HepG2 (cell line): ENCODE data around the gene HTRA1. TPM values are rescaled to one million over a fixed set of nuclear protein-coding genes. Genes with fewer than 3 reads are reported as not detected.

Experiments
- ATAC-seq: fragments of 200-7000 bp; cut with Tn5 transposase; 3 replicates; pipeline ENCODE4 v1.9.1; 2020; ENCODE audit warnings: mild to moderate bottlenecking, moderate library complexity
- BruUV-seq: library from RNA; stranded (reverse); fragments of 400-500 nt; replicated peaks from 2 replicates; lab custom pipeline; 2021; lab: Mats Ljungman, UMichigan
- CTCF ChIA-PET: fragments of 300-600 bp; formaldehyde crosslinking; extraction: SDS; loops from one replicate; lab custom pipeline; 2021; ENCODE audit warnings: low total read pairs, inconsistent platforms, low intra/inter-chr PET ratio; lab: Yijun Ruan, JAX
- POLR2A ChIA-PET: fragments of 350-600 bp; sonication (Branson Sonifier 250); formaldehyde crosslinking; loops from one replicate; lab custom pipeline; 2020; ENCODE audit warnings: antibody characterized with exemption, inconsistent platforms; lab: Yijun Ruan, JAX
- DNase-seq: peaks from one replicate; pipeline ENCODE4 v3.0.0-alpha.2; 2015; ENCODE audit warnings: low spot score
- FAIRE-seq: peaks from 3 replicates; lab custom pipeline; 2011; peaks lifted over from hg19 to GRCh38; lab: Jason Lieb, UNC
- H2AFZ ChIP-seq: one replicate; pipeline ENCODE4 v1.6.1; 2011; ENCODE audit warnings: low read length, inconsistent platforms
- H3K27ac ChIP-seq: fragments of 300-600 bp; 3 replicates; pipeline ENCODE4 v1.8.0; 2011; ENCODE audit warnings: mixed run types, mild to moderate bottlenecking, mixed read lengths, low read length, inconsistent platforms; ENCODE audit not compliant: insufficient read depth; ENCODE audit errors: extremely low read length
- H3K27me3 ChIP-seq, 2 experiments: fragments of 200-600 bp in 1 of 2; 2 replicates in 1 of 2; 3 replicates in 1 of 2; pipeline versions ENCODE4 v1.6.0 to v1.8.0; 2011; ENCODE audit warnings: low read length in 2 of 2, mild to moderate bottlenecking in 2 of 2, moderate library complexity in 2 of 2, inconsistent platforms in 1 of 2; ENCODE audit not compliant: insufficient read depth in 2 of 2, control insufficient read depth in 1 of 2
- H3K36me3 ChIP-seq, 2 experiments: fragments of 200-600 bp in 1 of 2; replicated peaks in 1 of 2; 2 replicates in 1 of 2; 3 replicates in 1 of 2; pipeline versions ENCODE4 v1.5.1 to v1.8.0; 2011; ENCODE audit warnings: low read length in 2 of 2, inconsistent platforms in 1 of 2; ENCODE audit not compliant: insufficient read depth in 2 of 2, control insufficient read depth in 1 of 2
- H3K4me1 ChIP-seq: 2 replicates; pipeline ENCODE4 v1.5.1; 2012; ENCODE audit warnings: low read length, inconsistent platforms; ENCODE audit not compliant: insufficient read depth
- H3K4me2 ChIP-seq: 2 replicates; pipeline ENCODE4 v1.6.0; 2011; ENCODE audit warnings: low read depth, low read length, inconsistent platforms
- H3K4me3 ChIP-seq, 3 experiments: fragments of 200-600 bp in 1 of 3; sonication (generic), shearing (Covaris generic) in 1 of 3; replicated peaks in 1 of 3; 2 replicates each; pipeline ENCODE4 v1.5.1; 2011 to 2016; ENCODE audit warnings: low read length in 3 of 3, inconsistent platforms in 2 of 3, low read depth in 2 of 3, mild to moderate bottlenecking in 2 of 3, control low read depth in 1 of 3, mixed read lengths in 1 of 3; ENCODE audit not compliant: insufficient read depth in 1 of 3
- H3K79me2 ChIP-seq: one replicate; pipeline ENCODE4 v1.6.1; 2011; ENCODE audit warnings: low read length, inconsistent platforms; ENCODE audit not compliant: insufficient read depth
- H3K9ac ChIP-seq: 2 replicates; pipeline ENCODE4 v1.6.0; 2011; ENCODE audit warnings: mild to moderate bottlenecking, low read depth, low read length, inconsistent platforms; ENCODE audit not compliant: insufficient read depth
- H3K9me3 ChIP-seq: 2 replicates; pipeline ENCODE4 v1.5.1; 2012; ENCODE audit warnings: mild to moderate bottlenecking, low read length
- H4K20me1 ChIP-seq: 2 replicates; pipeline ENCODE4 v1.6.0; 2011; ENCODE audit warnings: inconsistent platforms, mild to moderate bottlenecking, low read length, moderate library complexity; ENCODE audit not compliant: insufficient read depth
- CEBPB ChIP-seq: IDR thresholded peaks from 2 replicates; pipeline ENCODE4 v1.6.1; 2011; ENCODE audit warnings: low read depth, low read length, improper control_type of control experiment, borderline replicate concordance
- CEBPG ChIP-seq: IDR thresholded peaks from 2 replicates; pipeline ENCODE4 v1.6.1; 2016
- PHF8 ChIP-seq: sonication (generic); formaldehyde crosslinking; IDR thresholded peaks from 2 replicates; pipeline ENCODE4 v1.5.0; 2020; ENCODE audit warnings: missing genetic modification reagents
- SATB2 ChIP-seq: sonication (generic); formaldehyde crosslinking; IDR thresholded peaks from 2 replicates; pipeline ENCODE4 v1.5.0; 2020; ENCODE audit warnings: missing genetic modification reagents
- SIN3A ChIP-seq: IDR thresholded peaks from 2 replicates; pipeline ENCODE4 v1.6.1; 2011; ENCODE audit warnings: low read depth, mild to moderate bottlenecking, control low read depth, low read length, borderline replicate concordance
- ZNF44 ChIP-seq: sonication (generic); formaldehyde crosslinking; IDR thresholded peaks from 2 replicates; pipeline ENCODE4 v1.5.1; 2020; ENCODE audit warnings: mild to moderate bottlenecking, missing genetic modification reagents
- ZNF782 ChIP-seq: sonication (generic); formaldehyde crosslinking; IDR thresholded peaks from 2 replicates; pipeline ENCODE4 v1.4.0; 2020; ENCODE audit warnings: missing genetic modification reagents, mild to moderate bottlenecking, borderline replicate concordance
- WGBS: methylation state at CpG from one replicate; pipeline ENCODE4 v1.1.6; 2017; ENCODE audit warnings: low lambda C conversion rate; 5-methylcytosine and 5-hydroxymethylcytosine counted together
- in situ Hi-C: cut with HindIII; loops from 2 replicates; pipeline ENCODE4 v1.10.0; 2017; ENCODE audit warnings: low pct_unique_long_range_greater_than_20kb; ENCODE audit not compliant: extremely low pct_ligation_motif_present
- intact Hi-C: fragments of 100-400 bp; cut with micrococcal nuclease; formaldehyde crosslinking; loops from one replicate; pipeline ENCODE4 v1.10.0; 2022; ENCODE audit not compliant: unreplicated experiment
- polyA plus RNA-seq, 8 experiments: library from polyadenylated mRNA; depleted of rRNA in 3 of 8; stranded (reverse) in 7 of 8; unstranded in 1 of 8; fragments of >200 nt; fragmentation: Illumina TruSeq in 4 of 8; extraction: Trizol in 4 of 8; gene quantifications; 2 replicates each; pipeline versions ENCODE4 v1.2.1 to v1.2.3, GENCODE V29; 2011 to 2016; ENCODE audit warnings: low read depth in 4 of 8, missing spikeins in 1 of 8, mixed read lengths in 1 of 8; ENCODE audit not compliant: insufficient read depth in 1 of 8
- total RNA-seq, 5 experiments: library from RNA; depleted of rRNA; stranded (reverse); fragments of >200 nt; fragmentation: Illumina TruSeq; extraction: Trizol; gene quantifications; 2 replicates each; pipeline ENCODE4 v1.2.3, GENCODE V29; 2016; ENCODE audit warnings: low read depth in 1 of 5

HTRA1 gene
- total and polyA plus RNA-seq, 2 of the 13 experiments (the other 11 are each of a cell fraction or from before 2014, with no cell fraction given), result 0.11 to 0.40 TPM

DNA sequence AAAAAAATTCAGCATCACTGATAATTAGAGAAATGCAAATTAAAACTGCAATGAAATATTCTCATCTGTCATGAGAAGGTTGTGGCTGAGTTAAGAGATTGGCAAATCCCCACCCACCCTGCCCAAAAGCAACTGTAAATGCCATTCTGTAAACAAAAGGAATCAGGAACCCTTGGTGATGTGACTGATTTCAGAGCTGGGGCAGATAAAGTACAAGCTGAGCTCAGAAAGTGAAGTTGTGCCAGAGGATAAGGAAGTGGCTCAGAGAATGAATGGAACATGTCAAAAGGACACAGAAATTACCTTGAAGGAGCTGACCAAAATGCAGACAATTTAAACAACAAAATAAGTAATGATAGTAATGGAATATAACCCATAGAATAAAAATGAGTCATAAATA, 39.6 kb upstream of the HTRA1 start:
- Histone ChIP-seq H3K9ac (no peak overlapping the region), H3K4me2 (no peak overlapping the region)
- no TSS peak for BruUV-seq
- TF ChIP-seq PHF8 (CRISPR knock-in tag) (no peak), SIN3A (no peak), CEBPG (no peak), ZNF44 (CRISPR knock-in tag) (no peak)
- TF ChIP-seq, all 625 proteins: peak for 0
- Histone ChIP-seq H3K27ac (no peak overlapping the region), H3K27me3 (no peaks in the 10 kb centered on the region), H3K9me3 (no peaks in the 10 kb centered on the region), H3K79me2 (no peaks in the 10 kb centered on the region), H3K4me1 (no peaks in the 10 kb centered on the region), H3K4me3 (no peak overlapping the region), H3K36me3 (peaks cover 14 to 61% of the 10 kb centered on the region in 2 experiments; a peak in 4 of 5 replicates), H4K20me1 (no peaks in the 10 kb centered on the region), H2AFZ (no peak overlapping the region)
- in situ Hi-C loops (no loop called here), intact Hi-C loops (no loop called here)
- no peak for DNase-seq
- POLR2A ChIA-PET, result no interaction called here
- CTCF ChIA-PET, result no interaction called here
- FAIRE-seq, result no peak
- no peak for ATAC-seq

DNA sequence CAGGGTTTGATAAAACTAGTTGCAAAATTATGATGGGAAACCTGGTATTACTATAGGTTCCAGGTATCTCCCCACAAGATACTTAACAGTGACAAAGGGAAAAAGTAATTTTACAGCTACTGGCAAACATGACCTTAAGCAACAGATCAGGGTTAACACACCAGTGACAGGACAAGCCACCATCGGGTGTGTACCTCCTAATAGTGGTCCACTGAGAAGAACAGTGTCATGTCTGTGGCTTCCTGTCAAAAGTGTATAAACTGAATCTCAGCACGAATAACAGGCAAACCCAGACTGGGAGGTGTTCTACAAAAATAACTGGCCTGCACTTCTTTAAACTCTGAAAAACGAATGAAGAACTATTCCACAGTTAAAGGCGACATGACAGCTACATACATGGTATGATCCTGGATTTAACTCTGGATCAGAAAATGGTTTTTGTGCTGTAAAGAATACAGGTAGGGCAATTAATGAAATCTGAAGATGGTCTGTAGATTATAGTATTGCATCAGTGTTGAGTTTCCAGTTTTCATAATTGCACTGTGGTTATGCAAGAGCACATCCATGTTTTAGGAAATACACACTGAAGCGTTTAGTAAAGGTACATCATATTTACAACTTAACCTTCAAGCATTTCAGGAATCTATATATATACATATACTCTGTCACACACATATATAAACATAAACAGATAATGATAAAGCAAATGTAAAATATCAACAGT, 38.9 kb upstream of the HTRA1 start:
- no peaks in the 10 kb centered on the region for H3K4me1 ChIP-seq
- no peak overlapping the region for H2AFZ ChIP-seq
- no peaks in the 10 kb centered on the region for H3K79me2 ChIP-seq
- TF ChIP-seq ZNF782, result no peak
- TF ChIP-seq CEBPB, result peak; percentile 31; the same call in 1 of the 2 replicates
- no peak for TF ChIP-seq SATB2 (CRISPR knock-in tag)
- BruUV-seq, result no TSS peak
- H3K4me3 ChIP-seq, result no peak overlapping the region
- FAIRE-seq (no peak), ATAC-seq (no peak), DNase-seq (no peak)
- intact Hi-C loops, result no loop called here
- no peak overlapping the region for H3K27ac ChIP-seq
- H3K36me3 ChIP-seq, result peaks cover 15 to 66% of the 10 kb centered on the region in 2 experiments; a peak in 4 of 5 replicates
- in situ Hi-C loops, result no loop called here
- WGBS, result 97% methylated on average over 5 of the region's 5 CpGs
- H4K20me1 ChIP-seq, result no peaks in the 10 kb centered on the region
- H3K9ac ChIP-seq, result no peak overlapping the region
- POLR2A ChIA-PET, result no interaction called here
- CTCF ChIA-PET, result no interaction called here
- no peaks in the 10 kb centered on the region for H3K9me3 ChIP-seq
- H3K4me2 ChIP-seq, result no peak overlapping the region
- no peaks in the 10 kb centered on the region for H3K27me3 ChIP-seq
